Ovary (tissue), 9 donors: ENCODE results near the gene KXD1. TPM values are rescaled to one million over a fixed set of nuclear protein-coding genes. Genes with fewer than 3 reads are reported as not detected.
A peak's percentile ranks its signal among the peaks of the same experiment; 100 is the strongest.

Experiments
- DNase-seq, 5 donors: peaks; one replicate each; pipeline ENCODE4 v3.0.0-alpha.2; 2019 to 2020
- H3K27ac ChIP-seq, 2 donors: fragments of 200-600 bp; one replicate each; pipeline versions ENCODE4 v1.5.1 to v1.8.0; 2019 to 2022
- H3K27me3 ChIP-seq: fragments of 200-600 bp; one replicate; pipeline ENCODE4 v1.8.0; 2022
- H3K36me3 ChIP-seq: fragments of 200-600 bp; sonication (generic); one replicate; pipeline ENCODE4 v1.5.1; 2019
- H3K4me1 ChIP-seq: one replicate; pipeline ENCODE4 v1.8.1; 2013; ENCODE audit warnings: mild to moderate bottlenecking, moderate library complexity; ENCODE audit not compliant: insufficient read depth
- H3K4me3 ChIP-seq: fragments of 200-600 bp; sonication (generic); one replicate; pipeline ENCODE4 v1.5.1; 2017
- H3K9me3 ChIP-seq, 2 donors: fragments of 200-600 bp in 1 of 2; sonication (generic) in 1 of 2; one replicate each; pipeline versions ENCODE4 v1.5.1 to v1.8.1; 2013 to 2019; ENCODE audit warnings: mild to moderate bottlenecking in 1 of 2, moderate library complexity in 1 of 2
- EP300 ChIP-seq: sonication (generic); formaldehyde crosslinking; IDR thresholded peaks from one replicate; pipeline ENCODE4 v1.6.1; 2017; ENCODE audit warnings: antibody characterized with exemption
- POLR2A ChIP-seq: fragments of 450-650 bp; IDR thresholded peaks from one replicate; pipeline ENCODE4 v1.6.1; 2017; ENCODE audit warnings: antibody characterized with exemption, mild to moderate bottlenecking, moderate library complexity
- WGBS, 3 donors: extraction: QIAGEN DNeasy Blood & Tissue Kit in 1 of 3; methylation state at CpG; one replicate each; pipeline versions ENCODE4 v1.1.5 to v1.1.7; 2013 to 2017; 5-methylcytosine and 5-hydroxymethylcytosine counted together
- intact Hi-C, 4 donors: fragments of 100-400 bp; cut with DNase I; formaldehyde crosslinking; loops; one replicate each; pipeline versions ENCODE4 v1.11.0 to v1.15.1; 2022 to 2023
- polyA plus RNA-seq, 2 donors: library from polyadenylated mRNA; stranded (reverse); fragments of 200-250 nt in 1 of 2; fragments of 350-450 nt in 1 of 2; fragmentation: Illumina TruSeq in 1 of 2; extraction: RNeasy Lipid Tissue Mini Kit (QIAGEN cat#74804) in 1 of 2; gene quantifications; one replicate each; pipeline ENCODE4 v1.2.3, GENCODE V29; 2013 to 2014
- total RNA-seq, 7 donors: library from RNA; depleted of rRNA in 2 of 7; stranded (reverse); fragments of >200 nt in 2 of 7; fragmentation: NEBNext Ultra II Directional in 3 of 7; extraction: Animal tissue kit (Norgen Biotek cat#: 25700) in 3 of 7; gene quantifications; one replicate each; pipeline versions ENCODE4 v1.1.0 to v1.2.4, GENCODE V29; 2016 to 2023
- TF ChIP-seq, protein P1 (sequence below), 3 donors: fragments of 450-650 bp in 2 of 3; fragments of 200-600 bp in 1 of 3; IDR thresholded peaks; one replicate each; pipeline versions ENCODE4 v1.5.1 to v1.8.0; 2016 to 2022; ENCODE audit warnings: antibody characterized with exemption in 3 of 3, mild to moderate bottlenecking in 1 of 3
- donor health status: DM: no; HTN: no; CAD: no; lungs with moderate emphysema.
- donor health status: DM: no; HTN: no; CAD: no.
- donor health status: Bipolar disorder and iron deficiency.
- donor health status: DM: yes; HTN: yes; CAD: no.
- donor health status: DM: no; HTN: no; CAD: no.
- donor health status: DM: yes; HTN: yes; CAD: no.

KXD1 gene
- total and polyA plus RNA-seq, 9 donors: 52.0 to 78.3 (median 65.9) TPM

DNA sequence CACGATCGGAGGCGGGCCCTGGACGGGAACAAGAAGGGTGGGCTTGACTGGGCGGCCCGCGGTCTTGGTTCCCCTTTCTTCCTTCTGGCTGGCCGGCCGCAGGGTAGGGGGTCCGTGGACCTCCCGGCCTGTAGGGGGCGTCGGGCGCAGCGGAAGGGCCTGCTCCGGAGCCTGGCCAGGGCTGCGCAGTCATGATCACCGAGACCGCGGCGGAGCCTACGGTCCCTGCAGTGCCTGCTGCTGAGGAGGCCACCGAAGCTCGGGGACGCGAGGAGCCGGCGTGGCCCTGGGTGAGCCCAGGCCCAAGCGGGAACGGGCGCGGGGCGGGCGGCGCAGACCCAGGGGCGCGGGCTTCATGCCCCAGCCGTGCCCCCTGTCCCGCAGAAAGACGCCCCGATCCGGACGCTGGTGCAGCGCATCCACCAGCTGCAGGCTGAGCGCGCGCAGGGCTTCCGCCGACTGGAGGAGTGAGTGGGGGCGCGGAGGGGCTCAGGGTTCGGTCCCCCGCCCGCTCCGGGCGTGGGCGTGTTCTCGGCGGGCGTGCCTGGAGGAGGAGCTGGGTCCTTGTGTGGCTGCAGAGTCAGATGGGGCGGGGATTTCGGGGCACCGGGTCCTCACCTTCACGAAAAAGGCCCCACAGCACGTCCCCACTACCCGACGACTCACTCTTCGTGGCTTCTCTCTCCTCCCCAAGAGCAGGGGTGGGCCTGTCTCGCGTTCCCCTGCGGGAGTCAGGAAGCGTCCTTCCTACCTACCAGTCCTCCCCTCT lies 31.1 kb downstream of the KXD1 start, which contains the start of gene REX1BD:
TSS of gene REX1BD (plus strand) at position 188 of the 769 bp plus-strand sequence. CDS start at position 192, 4 bp downstream.
- peak within 1 kb of the TSS; percentile 1 to 72 for H3K27ac ChIP-seq
- no peaks in the 10 kb centered on the region for H3K27me3 ChIP-seq
- DNase-seq: peak; percentile 81 to 90 (median 88)
- no peaks in the 10 kb centered on the region for H3K36me3 ChIP-seq
- intact Hi-C loops: loop anchor here in 1 of 4 donors (5.0 kb wide), 2 partner anchors 121 to 136 kb away; no protein-coding TSS in a partner anchor
- WGBS, 3 donors: 0 to 1% (median 0%) methylated on average over 56 to 72 of the region's 72 CpGs
- H3K4me3 ChIP-seq: peak within 1 kb of the TSS; percentile 68
- H3K4me1 ChIP-seq: peaks cover 19% of the 10 kb centered on the region
- TF ChIP-seq EP300: no peak
- TF ChIP-seq POLR2A: peak; percentile 45
- TF ChIP-seq, protein P1, sequence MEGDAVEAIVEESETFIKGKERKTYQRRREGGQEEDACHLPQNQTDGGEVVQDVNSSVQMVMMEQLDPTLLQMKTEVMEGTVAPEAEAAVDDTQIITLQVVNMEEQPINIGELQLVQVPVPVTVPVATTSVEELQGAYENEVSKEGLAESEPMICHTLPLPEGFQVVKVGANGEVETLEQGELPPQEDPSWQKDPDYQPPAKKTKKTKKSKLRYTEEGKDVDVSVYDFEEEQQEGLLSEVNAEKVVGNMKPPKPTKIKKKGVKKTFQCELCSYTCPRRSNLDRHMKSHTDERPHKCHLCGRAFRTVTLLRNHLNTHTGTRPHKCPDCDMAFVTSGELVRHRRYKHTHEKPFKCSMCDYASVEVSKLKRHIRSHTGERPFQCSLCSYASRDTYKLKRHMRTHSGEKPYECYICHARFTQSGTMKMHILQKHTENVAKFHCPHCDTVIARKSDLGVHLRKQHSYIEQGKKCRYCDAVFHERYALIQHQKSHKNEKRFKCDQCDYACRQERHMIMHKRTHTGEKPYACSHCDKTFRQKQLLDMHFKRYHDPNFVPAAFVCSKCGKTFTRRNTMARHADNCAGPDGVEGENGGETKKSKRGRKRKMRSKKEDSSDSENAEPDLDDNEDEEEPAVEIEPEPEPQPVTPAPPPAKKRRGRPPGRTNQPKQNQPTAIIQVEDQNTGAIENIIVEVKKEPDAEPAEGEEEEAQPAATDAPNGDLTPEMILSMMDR (IDR thresholded peaks at IDR 0.05): peak; percentile 86 to 91 (median 87)
- no peaks in the 10 kb centered on the region for H3K9me3 ChIP-seq

DNA sequence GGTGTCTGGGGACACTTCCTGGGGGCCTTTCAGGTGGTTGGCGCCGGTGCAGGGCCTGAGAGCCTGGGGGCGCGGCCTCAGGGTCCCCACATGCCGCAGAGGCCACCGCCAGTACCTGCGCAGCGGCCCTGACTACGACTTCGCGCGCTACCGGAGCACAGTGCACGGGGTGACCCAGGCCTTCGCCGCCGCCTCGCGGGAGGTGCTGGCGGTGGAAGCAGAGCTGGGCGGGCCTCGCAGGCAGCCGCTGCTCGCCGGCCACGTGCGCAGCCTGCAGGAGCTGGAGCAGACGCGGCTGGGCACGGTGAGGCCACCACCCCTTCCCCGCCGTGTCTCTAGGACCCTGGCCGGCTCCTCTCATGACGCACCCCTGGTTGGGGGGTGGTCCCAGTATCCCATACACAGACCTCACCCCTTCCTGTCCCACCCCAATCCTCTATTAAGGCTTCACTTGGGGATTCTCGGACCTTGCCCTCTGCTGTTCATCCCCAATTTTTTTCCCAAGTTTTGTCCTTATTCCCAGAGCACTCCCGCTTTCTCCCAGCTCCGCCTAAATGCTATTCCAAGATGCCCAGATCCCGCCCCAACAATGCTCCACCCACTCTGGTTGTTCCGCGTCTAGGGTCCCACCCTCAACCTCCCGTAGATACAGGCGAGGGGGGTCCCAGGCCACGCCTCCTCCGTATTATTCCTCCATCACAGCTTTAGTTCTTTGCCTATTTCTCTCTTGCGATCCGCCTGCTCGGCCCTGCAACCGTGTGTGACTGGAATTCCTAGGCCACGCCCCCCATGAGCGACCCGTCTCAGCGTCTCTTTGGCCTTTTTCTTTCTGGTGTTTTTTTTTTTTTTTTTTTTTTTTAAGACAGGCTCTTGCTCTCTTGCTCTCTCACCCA lies 32.0 kb downstream of the KXD1 start:
- Histone ChIP-seq H3K4me1 (peaks cover 19% of the 10 kb centered on the region), H3K9me3 (no peaks in the 10 kb centered on the region), H3K27me3 (no peaks in the 10 kb centered on the region), H3K36me3 (no peaks in the 10 kb centered on the region), H3K4me3 (peak overlapping the region; percentile 68), H3K27ac (peak overlapping the region in 1 of 2 donors; percentile 72)
- 3 to 7% (median 6%) methylated on average over 37 to 52 of the region's 52 CpGs for WGBS, 3 donors
- intact Hi-C loops: loop anchor here in 3 of 4 donors (5.0 to 10.0 kb wide), 5 partner anchors 85 to 265 kb away; no protein-coding TSS in a partner anchor
- TF ChIP-seq, protein P1 (IDR thresholded peaks at IDR 0.05): peak in 2 of 3 donors; percentile 30 to 37
- no peak for TF ChIP-seq EP300
- no peak for TF ChIP-seq POLR2A
- DNase-seq: peak; percentile 58 to 77 (median 66)

DNA sequence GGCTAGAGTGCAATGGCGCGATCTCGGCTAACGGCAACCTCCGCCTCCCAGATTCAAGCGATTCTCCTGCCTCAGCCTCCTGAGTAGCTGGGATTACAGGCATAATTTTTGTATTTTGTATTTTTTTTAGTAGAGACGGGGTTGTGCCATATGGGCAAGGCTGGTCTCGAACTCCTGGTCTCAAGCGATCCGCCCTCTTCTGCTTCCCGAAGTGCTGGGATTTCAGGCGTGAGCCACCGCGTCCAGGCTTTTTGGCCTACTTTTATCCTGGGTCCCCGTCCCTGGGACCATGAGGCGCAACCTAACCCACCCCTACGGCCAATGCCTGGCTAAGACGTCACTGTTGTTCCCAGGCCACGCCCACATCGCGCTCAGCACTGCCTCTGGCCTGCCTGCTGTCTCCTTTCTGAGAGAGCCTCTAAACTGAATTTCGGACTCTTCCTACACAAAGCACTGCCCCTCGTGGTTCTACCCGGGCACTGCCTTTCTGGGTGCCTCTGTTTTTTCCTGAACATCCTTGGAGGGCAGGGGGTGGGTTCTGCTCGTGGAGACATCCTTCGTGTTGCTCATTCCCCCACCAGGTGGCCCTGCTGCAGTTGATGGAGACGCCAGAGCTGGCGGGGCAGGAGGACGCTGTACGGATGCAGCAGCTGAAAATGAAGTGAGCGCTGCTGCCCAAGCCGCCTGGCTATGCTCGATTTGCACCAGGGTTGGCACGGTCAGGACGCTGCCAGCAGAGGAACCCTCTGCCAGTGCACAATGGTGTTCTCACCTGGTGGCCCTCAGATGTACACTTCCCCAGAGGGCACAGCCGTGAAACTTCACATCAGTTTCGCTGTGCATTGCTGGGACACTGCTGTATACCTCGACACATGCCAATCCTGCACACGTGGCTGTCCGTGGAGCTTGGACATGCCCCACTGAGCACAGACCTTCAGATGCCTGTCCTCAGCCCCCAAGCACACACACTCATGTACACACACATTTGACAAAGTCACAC lies 32.9 kb downstream of the KXD1 start:
- Histone ChIP-seq H3K36me3 (no peaks in the 10 kb centered on the region), H3K27me3 (no peaks in the 10 kb centered on the region), H3K27ac (peak overlapping the region in 1 of 2 donors; percentile 72), H3K9me3 (no peaks in the 10 kb centered on the region), H3K4me3 (no peak overlapping the region), H3K4me1 (peaks cover 19% of the 10 kb centered on the region)
- TF ChIP-seq, protein P1 (IDR thresholded peaks at IDR 0.05): no peak
- TF ChIP-seq POLR2A: no peak
- no peak for TF ChIP-seq EP300
- intact Hi-C loops: loop anchor here in 3 of 4 donors (5.0 to 10.0 kb wide), 3 partner anchors 84 to 264 kb away; no protein-coding TSS in a partner anchor
- WGBS, 3 donors: 60 to 75% (median 65%) methylated on average over 40 of the region's 40 CpGs
- peak in 3 of 5 donors; percentile 61 to 67 (median 63) for DNase-seq
